IMR-90 (cell line): Measurements from ENCODE around the gene NFIA. TPM values are rescaled to one million over a fixed set of nuclear protein-coding genes. Genes with fewer than 3 reads are reported as not detected.

Experiments used
- ATAC-seq: fragments of 200-7000 bp; cut with Tn5 transposase; 2 replicates; pipeline ENCODE4 v1.9.1; 2020; ENCODE audit warnings: low read depth, mild to moderate bottlenecking, moderate library complexity
- BruUV-seq: library from RNA; stranded (reverse); fragments of 400-500 nt; replicated peaks from 2 replicates; lab custom pipeline; 2021; lab: Mats Ljungman, UMichigan
- CTCF ChIA-PET: fragments of 300-600 bp; formaldehyde crosslinking; extraction: SDS; loops from one replicate; lab custom pipeline; 2021; ENCODE audit warnings: antibody characterized with exemption; lab: Yijun Ruan, JAX
- POLR2A ChIA-PET: fragments of 300-600 bp; sonication (Branson Sonifier 250); formaldehyde crosslinking; loops from one replicate; lab custom pipeline; 2022; ENCODE audit warnings: antibody characterized with exemption; ENCODE audit not compliant: unreplicated experiment; lab: Charles Lee
- DNase-seq: peaks from one replicate; pipeline ENCODE4 v3.0.0; 2013
- H2AFZ ChIP-seq: replicated peaks from 2 replicates; pipeline ENCODE3; 2013; ENCODE audit warnings: low read length, mild to moderate bottlenecking; ENCODE audit not compliant: poor library complexity
- H2AK5ac ChIP-seq: 2 replicates; pipeline ENCODE4 v1.6.1; 2013; ENCODE audit warnings: low read depth, low read length, inconsistent platforms
- H2AK9ac ChIP-seq: replicated peaks from 2 replicates; pipeline ENCODE3; 2013; ENCODE audit warnings: mild to moderate bottlenecking, low read depth, low read length, moderate library complexity; ENCODE audit not compliant: poor library complexity
- H2BK120ac ChIP-seq: 2 replicates; pipeline ENCODE4 v1.6.1; 2013; ENCODE audit warnings: low read depth, low read length, inconsistent platforms
- H2BK15ac ChIP-seq: 3 replicates; pipeline ENCODE4 v1.6.1; 2013; ENCODE audit warnings: low read depth, low read length, inconsistent platforms
- H2BK20ac ChIP-seq: 2 replicates; pipeline ENCODE4 v1.6.1; 2013; ENCODE audit warnings: low read depth, mild to moderate bottlenecking, inconsistent platforms, low read length, moderate library complexity
- H2BK5ac ChIP-seq: 2 replicates; pipeline ENCODE4 v1.6.1; 2013; ENCODE audit warnings: mild to moderate bottlenecking, low read depth, low read length, inconsistent platforms; ENCODE audit not compliant: poor library complexity, severe bottlenecking
- H3K14ac ChIP-seq: replicated peaks from 2 replicates; pipeline ENCODE4 v1.6.1; 2013; ENCODE audit warnings: low read depth, low read length, inconsistent platforms
- H3K18ac ChIP-seq: 2 replicates; pipeline ENCODE4 v1.6.1; 2013; ENCODE audit warnings: low read depth, low read length, control low read depth
- H3K23ac ChIP-seq: 2 replicates; pipeline ENCODE4 v1.6.1; 2013; ENCODE audit warnings: low read depth, low read length, inconsistent platforms
- H3K27ac ChIP-seq: 2 replicates; pipeline ENCODE4 v1.5.1; 2013; ENCODE audit warnings: mild to moderate bottlenecking, control low read depth, low read length; ENCODE audit not compliant: insufficient read depth
- H3K27me3 ChIP-seq: 2 replicates; pipeline ENCODE4 v1.6.1; 2013; ENCODE audit warnings: low read length; ENCODE audit not compliant: control insufficient read depth, insufficient read depth
- H3K36me3 ChIP-seq: 2 replicates; pipeline ENCODE4 v1.6.1; 2013; ENCODE audit warnings: low read length, mixed read lengths; ENCODE audit not compliant: control insufficient read depth, insufficient read depth
- H3K4ac ChIP-seq: 2 replicates; pipeline ENCODE4 v1.6.1; 2013; ENCODE audit warnings: low read depth, low read length, inconsistent platforms
- H3K4me1 ChIP-seq: 2 replicates; pipeline ENCODE4 v1.6.1; 2013; ENCODE audit warnings: low read length, mixed read lengths; ENCODE audit not compliant: control insufficient read depth, insufficient read depth
- H3K4me2 ChIP-seq: 2 replicates; pipeline ENCODE4 v1.6.1; 2013; ENCODE audit warnings: low read depth, mild to moderate bottlenecking, control low read depth, low read length, moderate library complexity
- H3K4me3 ChIP-seq: 2 replicates; pipeline ENCODE4 v1.5.1; 2013; ENCODE audit warnings: low read depth, mild to moderate bottlenecking, control low read depth, low read length, moderate library complexity; ENCODE audit not compliant: insufficient read depth
- H3K56ac ChIP-seq: 2 replicates; pipeline ENCODE4 v1.6.1; 2013; ENCODE audit warnings: low read length, inconsistent platforms; ENCODE audit not compliant: insufficient read depth; ENCODE audit errors: extremely low read depth
- H3K79me1 ChIP-seq, 2 experiments: 2 replicates each; pipeline ENCODE4 v1.6.1; 2013; ENCODE audit warnings: low read length in 2 of 2, inconsistent platforms in 1 of 2, low read depth in 1 of 2
- H3K9ac ChIP-seq: 2 replicates; pipeline ENCODE4 v1.6.1; 2013; ENCODE audit warnings: low read depth, low read length, control low read depth
- H3K9me1 ChIP-seq: 2 replicates; pipeline ENCODE4 v1.6.1; 2013; ENCODE audit warnings: low read length, inconsistent platforms; ENCODE audit not compliant: insufficient read depth
- H3K9me3 ChIP-seq: 2 replicates; pipeline ENCODE4 v1.6.1; 2013; ENCODE audit warnings: low read length; ENCODE audit not compliant: control insufficient read depth, insufficient read depth
- H4K20me1 ChIP-seq: 2 replicates; pipeline ENCODE4 v1.6.1; 2013; ENCODE audit warnings: low read length, inconsistent platforms; ENCODE audit not compliant: insufficient read depth
- H4K5ac ChIP-seq: 2 replicates; pipeline ENCODE4 v1.6.1; 2013; ENCODE audit warnings: mild to moderate bottlenecking, low read depth, low read length, control low read depth
- H4K8ac ChIP-seq, 2 experiments: 2 replicates each; pipeline ENCODE4 v1.6.1; 2013; ENCODE audit warnings: low read depth in 2 of 2, low read length in 2 of 2, control low read depth in 1 of 2, inconsistent platforms in 1 of 2
- H4K91ac ChIP-seq: 2 replicates; pipeline ENCODE4 v1.6.1; 2013; ENCODE audit warnings: low read depth, low read length, inconsistent platforms; ENCODE audit not compliant: insufficient read depth
- BHLHE40 ChIP-seq: fragments of 150-350 bp; IDR thresholded peaks from 2 replicates; pipeline ENCODE4 v1.6.1; 2016; ENCODE audit warnings: mild to moderate bottlenecking, low read depth, low read length
- CTCF ChIP-seq: conservative IDR thresholded peaks from 2 replicates; pipeline ENCODE4 v1.5.1; 2012; ENCODE audit warnings: mild to moderate bottlenecking, low read depth, low read length, improper control_type of control experiment
- ELK1 ChIP-seq: fragments of 150-350 bp; IDR thresholded peaks from 2 replicates; pipeline ENCODE4 v1.6.1; 2016; ENCODE audit warnings: low read depth, mild to moderate bottlenecking, low read length, moderate library complexity, borderline replicate concordance
- MAFK ChIP-seq: IDR thresholded peaks from 2 replicates; pipeline ENCODE4 v1.6.1; 2012; ENCODE audit warnings: low read depth, low read length, improper control_type of control experiment
- MXI1 ChIP-seq: IDR thresholded peaks from 2 replicates; pipeline ENCODE4 v1.6.1; 2012; ENCODE audit warnings: low read depth, mild to moderate bottlenecking, low read length, moderate library complexity, borderline replicate concordance
- NFE2L2 ChIP-seq: fragments of 150-350 bp; IDR thresholded peaks from 2 replicates; pipeline ENCODE4 v1.6.1; 2016; ENCODE audit warnings: low read depth, mild to moderate bottlenecking, low read length
- POLR2A ChIP-seq: IDR thresholded peaks from 2 replicates; pipeline ENCODE4 v1.6.1; 2012; ENCODE audit warnings: mild to moderate bottlenecking, low read depth, low read length
- RAD21 ChIP-seq: IDR thresholded peaks from 2 replicates; pipeline ENCODE4 v1.6.1; 2012; ENCODE audit warnings: low read length, improper control_type of control experiment
- RFX5 ChIP-seq: IDR thresholded peaks from 2 replicates; pipeline ENCODE4 v1.8.0; 2012; ENCODE audit warnings: low read depth, mild to moderate bottlenecking, low read length, moderate library complexity
- SMC3 ChIP-seq: fragments of 150-350 bp; IDR thresholded peaks from 2 replicates; pipeline ENCODE4 v1.6.1; 2016; ENCODE audit warnings: low read depth, mild to moderate bottlenecking, antibody characterized with exemption, low read length, moderate library complexity
- WGBS, 2 experiments: methylation state at CpG; one replicate each; pipeline versions ENCODE4 v1.1.5 to v1.1.7; 2013; ENCODE audit warnings: missing lambda C conversion rate in 2 of 2; ENCODE audit not compliant: insufficient read length in 1 of 2; ENCODE audit errors: extremely low coverage in 2 of 2; 5-methylcytosine and 5-hydroxymethylcytosine counted together
- dilution Hi-C: fragments of 300-500 bp; cut with HindIII; formaldehyde crosslinking; loops from one replicate; pipeline ENCODE4 v1.14.3; 2018; ENCODE audit warnings: low sequenced_read_pairs; ENCODE audit not compliant: unreplicated experiment
- in situ Hi-C: fragments of 300-500 bp; cut with MboI; formaldehyde crosslinking; loops from 3 replicates; pipeline ENCODE4 v1.14.3; 2019; ENCODE audit warnings: low sequenced_read_pairs, inconsistent platforms, mixed read lengths
- intact Hi-C: fragments of 100-400 bp; cut with micrococcal nuclease; formaldehyde crosslinking; loops from 2 replicates; pipeline ENCODE4 v1.10.0; 2022
- polyA plus RNA-seq, 3 experiments: library from polyadenylated mRNA; depleted of rRNA; stranded (reverse); fragments of >200 nt; gene quantifications; 2 replicates each; pipeline ENCODE4 v1.2.3, GENCODE V29; 2012; ENCODE audit warnings: low replicate concordance in 1 of 3
- total RNA-seq: library from RNA; depleted of rRNA; stranded (reverse); fragments of >200 nt; gene quantifications from 2 replicates; pipeline ENCODE4 v1.2.3, GENCODE V29; 2012
- TF ChIP-seq, protein P1 (sequence below): fragments of 150-350 bp; IDR thresholded peaks from 2 replicates; pipeline ENCODE4 v1.6.1; 2017; ENCODE audit warnings: mild to moderate bottlenecking, antibody characterized with exemption, low read length, low read depth

The NFIA gene
- total and polyA plus RNA-seq, 2 of the 4 experiments (the other 2 are of a cell fraction) = 1.6 to 2.2 TPM

DNA sequence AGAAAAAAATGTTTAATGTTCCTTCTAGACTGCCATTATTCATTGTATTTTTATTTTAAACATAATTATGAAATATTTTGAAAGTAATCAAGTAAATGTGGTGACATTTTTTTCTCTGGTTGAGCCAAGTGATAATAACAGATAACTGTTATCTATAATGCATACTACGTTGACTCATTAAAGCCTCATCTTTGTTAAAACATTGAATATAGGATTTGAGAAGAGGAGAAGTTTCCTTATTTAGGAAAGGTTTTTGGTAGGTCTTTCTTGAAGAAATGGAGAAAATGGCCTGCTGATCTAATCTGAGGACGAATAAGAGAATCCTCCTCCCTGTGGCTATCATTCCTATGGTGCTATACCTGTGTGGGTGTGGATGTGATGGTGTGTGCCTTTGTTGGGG, 89.0 kb downstream of the NFIA start (continued):
- TF ChIP-seq CTCF (no peak), ELK1 (no peak), BHLHE40 (no peak)

DNA sequence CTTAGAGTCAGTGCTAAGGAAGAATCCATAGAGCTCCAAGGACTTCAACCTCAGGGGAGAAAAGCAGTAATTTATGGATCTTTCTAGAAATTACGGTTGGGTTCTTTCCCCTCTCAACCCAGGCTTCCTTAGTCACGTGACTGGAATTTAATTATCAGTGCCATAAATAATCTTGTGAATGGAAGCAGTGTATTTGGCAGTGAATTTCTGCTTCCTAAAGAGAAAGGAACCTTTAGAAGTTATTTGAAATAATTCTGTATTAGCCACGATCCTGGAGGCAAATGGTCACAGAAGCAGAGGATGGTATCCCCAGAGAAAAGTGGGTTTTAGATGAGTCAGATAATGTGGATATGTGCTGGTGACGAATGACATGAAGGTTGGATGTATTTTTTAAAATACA, 89.6 kb downstream of the NFIA start:
- no peak overlapping the region for H4K5ac ChIP-seq
- POLR2A ChIA-PET = no interaction called here
- H4K91ac ChIP-seq = no peak overlapping the region
- H2AK9ac ChIP-seq = no peak overlapping the region
- H3K27ac ChIP-seq = no peak overlapping the region
- no peak overlapping the region for H3K18ac ChIP-seq
- TF ChIP-seq RFX5 (no peak), MAFK (no peak), MXI1 (no peak), SMC3 (no peak), RAD21 (no peak), NFE2L2 (no peak), CTCF (no peak), POLR2A (no peak)
- TF ChIP-seq, protein P1, sequence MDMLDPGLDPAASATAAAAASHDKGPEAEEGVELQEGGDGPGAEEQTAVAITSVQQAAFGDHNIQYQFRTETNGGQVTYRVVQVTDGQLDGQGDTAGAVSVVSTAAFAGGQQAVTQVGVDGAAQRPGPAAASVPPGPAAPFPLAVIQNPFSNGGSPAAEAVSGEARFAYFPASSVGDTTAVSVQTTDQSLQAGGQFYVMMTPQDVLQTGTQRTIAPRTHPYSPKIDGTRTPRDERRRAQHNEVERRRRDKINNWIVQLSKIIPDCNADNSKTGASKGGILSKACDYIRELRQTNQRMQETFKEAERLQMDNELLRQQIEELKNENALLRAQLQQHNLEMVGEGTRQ = no peak
- no peak overlapping the region for H2AK5ac ChIP-seq
- H3K36me3 ChIP-seq = no peaks in the 10 kb centered on the region
- DNase-seq = no peak
- H3K79me1 ChIP-seq = no peaks in the 10 kb centered on the region
- H3K27me3 ChIP-seq = no peaks in the 10 kb centered on the region
- H2AFZ ChIP-seq = no peak overlapping the region
- no peak overlapping the region for H4K8ac ChIP-seq
- 86% methylated on average over 1 of the region's 4 CpGs; no CpG with 5 or more reads in 1 of the 2 experiments for WGBS, 2 experiments
- CTCF ChIA-PET = interaction anchor here (0.5 kb wide), 1 partner anchor 485 kb away, joined by 3 read pairs; no protein-coding TSS in a partner anchor
- H3K4ac ChIP-seq = no peak overlapping the region
- intact Hi-C loops = no loop called here
- no peaks in the 10 kb centered on the region for H3K9me1 ChIP-seq
- H2BK5ac ChIP-seq = no peak overlapping the region
- no peak overlapping the region for H2BK120ac ChIP-seq
- H3K14ac ChIP-seq = no peak overlapping the region
- no peak overlapping the region for H3K56ac ChIP-seq
- peaks cover 6% of the 10 kb centered on the region for H3K4me1 ChIP-seq
- no peaks in the 10 kb centered on the region for H3K9me3 ChIP-seq
- H3K4me2 ChIP-seq = no peak overlapping the region
- in situ Hi-C loops = no loop called here
- no peak overlapping the region for H2BK20ac ChIP-seq
- H3K23ac ChIP-seq = no peak overlapping the region
- no TSS peak for BruUV-seq
- no peak overlapping the region for H2BK15ac ChIP-seq
- ATAC-seq = no peak
- no peaks in the 10 kb centered on the region for H4K20me1 ChIP-seq
- H3K4me3 ChIP-seq = no peak overlapping the region
- dilution Hi-C loops = no loop called here
- H3K9ac ChIP-seq = no peak overlapping the region
